Left kidney (tissue), 8 donors: ENCODE results near the gene ITK. TPM values are rescaled to one million over a fixed set of nuclear protein-coding genes. Genes with fewer than 3 reads are reported as not detected.

Experiments used
- DNase-seq: peaks from one replicate; pipeline ENCODE4 v3.0.0-alpha.2; 2013
- long read RNA-seq, 8 donors: transcript quantifications; one replicate each; lab custom pipeline, GENCODE V29; 2026
- polyA plus RNA-seq: library from polyadenylated mRNA; unstranded; fragments of 120-200 nt; gene quantifications from one replicate; pipeline ENCODE4 v1.2.1, GENCODE V29; 2013; ENCODE audit not compliant: insufficient read length

The ITK gene
- 0.23 TPM for polyA plus RNA-seq
- long read RNA-seq, donor 1, result 0 reads
- long read RNA-seq, donor 2, result 0 reads
- long read RNA-seq, donor 3, result 0 reads
- long read RNA-seq, donor 4, result 0 reads
- long read RNA-seq, donor 5, result 0 reads
- long read RNA-seq, donor 6, result 0 reads
- long read RNA-seq, donor 7, result 0 reads
- long read RNA-seq, donor 8, result 0 reads

DNA sequence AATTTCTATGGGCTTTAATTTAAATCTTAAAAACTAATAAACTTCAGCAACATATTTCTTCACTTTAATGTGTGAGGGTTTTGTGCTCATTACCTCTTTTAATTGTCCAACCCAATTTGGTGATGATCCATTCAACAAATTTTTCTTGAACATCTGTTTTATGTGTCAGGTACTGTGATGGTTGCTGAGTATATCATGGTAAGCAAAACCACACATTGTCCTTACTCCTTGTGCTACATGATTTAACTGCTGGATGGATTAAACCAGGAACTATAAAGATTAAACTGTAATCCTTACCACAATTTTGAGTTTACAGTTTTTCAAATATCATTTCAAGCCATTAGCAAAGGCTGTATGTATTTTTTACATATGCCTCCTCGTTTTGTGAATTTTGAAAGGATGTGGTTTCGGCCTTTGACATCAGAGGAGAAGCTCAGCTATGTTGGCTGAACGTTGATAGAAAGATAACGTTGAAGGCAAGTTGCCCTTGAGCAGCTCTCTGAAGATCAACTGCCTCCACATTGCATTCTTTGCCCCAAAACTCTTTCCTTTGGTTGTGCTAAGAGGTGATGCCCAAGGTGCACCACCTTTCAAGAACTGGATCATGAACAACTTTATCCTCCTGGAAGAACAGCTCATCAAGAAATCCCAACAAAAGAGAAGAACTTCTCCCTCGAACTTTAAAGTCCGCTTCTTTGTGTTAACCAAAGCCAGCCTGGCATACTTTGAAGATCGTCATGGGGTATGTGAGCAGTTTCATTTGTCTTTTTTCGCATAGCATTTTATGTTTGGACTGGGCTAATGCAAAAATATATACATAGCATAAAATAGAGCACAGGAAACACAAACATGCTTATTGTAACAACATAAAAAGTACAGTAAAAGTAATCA is at the start of gene ITK:
Gene ITK (plus strand): TSS at position 467 of the 891 bp plus-strand sequence. CDS start 138 bp downstream, at position 605.
- DNase-seq, result no peak

DNA sequence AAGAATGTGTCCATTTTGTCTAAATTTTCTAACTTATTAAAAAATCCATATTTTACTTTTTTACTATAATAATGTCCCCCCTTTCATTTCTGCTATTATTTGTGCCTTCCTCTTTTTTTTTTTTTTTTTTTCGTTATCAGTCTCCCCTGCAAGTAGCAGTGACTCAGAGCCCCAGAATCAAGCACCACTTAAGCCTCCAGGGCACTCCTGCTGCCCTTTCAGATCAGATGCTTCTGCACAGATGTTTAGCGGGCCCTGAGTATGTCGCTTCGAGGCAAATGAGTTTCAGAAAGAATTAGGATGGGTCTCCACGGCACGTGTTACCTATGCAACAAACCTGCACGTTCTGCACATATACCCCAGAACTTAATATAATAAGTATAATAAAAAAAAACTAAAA is 49.7 kb upstream of the ITK start:
- no peak for DNase-seq

DNA sequence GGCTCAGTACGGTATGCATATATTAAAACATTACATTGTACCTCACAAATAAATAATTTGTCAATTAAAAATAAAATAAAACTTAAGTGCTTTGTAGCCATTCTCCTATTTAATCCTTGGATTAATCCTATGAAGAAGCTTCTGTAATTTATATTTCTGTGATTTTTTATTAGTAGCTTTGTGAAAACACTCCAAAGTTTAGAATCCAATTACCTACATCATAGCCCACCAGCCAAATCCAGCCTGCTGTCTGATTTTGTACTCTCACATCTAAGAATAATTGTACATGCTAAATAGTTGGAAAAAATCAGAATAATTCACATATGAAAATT is 48.4 kb upstream of the ITK start:
- no peak for DNase-seq

DNA sequence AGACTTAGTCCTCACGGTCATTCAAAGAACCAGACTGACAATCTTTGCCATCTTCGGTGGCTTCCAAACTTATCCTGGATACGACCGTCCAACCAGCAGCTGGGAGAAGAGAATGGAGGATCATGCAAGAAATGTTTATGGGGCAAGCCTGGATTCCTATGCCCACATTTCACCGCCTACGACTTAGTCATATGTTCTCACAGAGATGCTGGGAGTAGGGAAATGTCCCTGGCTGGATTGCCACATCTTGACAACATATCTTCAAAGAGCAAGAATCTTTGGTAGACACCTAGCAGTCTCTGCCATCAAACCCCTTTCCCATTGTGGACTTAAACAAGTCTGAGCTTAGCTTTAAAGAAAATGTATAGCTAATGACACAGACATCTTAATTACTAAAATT is 42.9 kb upstream of the ITK start:
- DNase-seq, result no peak

DNA sequence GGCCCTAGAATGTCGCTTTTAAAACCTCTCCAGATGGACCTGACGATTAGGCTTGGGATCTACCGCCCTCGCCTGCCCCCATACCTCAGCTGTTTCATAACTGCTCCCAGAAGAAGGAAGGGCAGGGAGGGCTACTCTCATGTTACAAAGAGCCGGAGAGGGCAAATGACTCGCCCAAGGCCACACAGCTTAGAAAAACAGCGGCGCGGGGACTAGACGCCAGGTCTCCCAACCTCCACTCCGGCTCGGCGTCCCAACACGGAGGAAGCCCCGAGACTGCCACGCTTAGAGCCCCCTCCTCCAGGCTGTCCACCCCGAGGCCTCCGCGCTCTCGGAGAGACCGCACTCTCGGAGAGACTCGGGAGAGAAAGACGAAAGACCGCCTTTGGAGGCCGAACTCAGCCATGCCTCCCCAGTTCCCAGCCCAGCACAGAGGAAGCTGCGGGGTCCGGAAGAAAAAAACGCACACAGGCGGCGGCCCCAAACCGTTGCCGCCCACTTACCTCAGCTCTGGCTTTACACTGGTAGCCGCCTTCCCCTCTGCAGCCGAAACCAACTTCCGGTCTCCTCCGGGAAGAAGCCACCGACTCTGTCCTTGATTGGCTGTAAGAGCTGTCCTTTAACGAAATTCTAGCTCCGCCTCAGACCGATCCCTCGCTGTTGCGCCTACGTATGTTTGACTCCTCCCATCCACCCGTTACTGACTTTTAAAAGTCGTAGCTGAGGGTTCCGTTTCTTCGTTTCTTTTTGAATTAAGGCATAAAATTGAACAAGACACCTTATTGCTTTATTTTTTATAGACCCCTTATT is 38.1 kb upstream of the ITK start, which contains the start of gene MED7:
Gene MED7 (minus strand): TSS at position 549 of the 810 bp plus-strand sequence. CDS start 3,434 bp downstream, outside the sequence.
- DNase-seq, result peak; percentile 99

DNA sequence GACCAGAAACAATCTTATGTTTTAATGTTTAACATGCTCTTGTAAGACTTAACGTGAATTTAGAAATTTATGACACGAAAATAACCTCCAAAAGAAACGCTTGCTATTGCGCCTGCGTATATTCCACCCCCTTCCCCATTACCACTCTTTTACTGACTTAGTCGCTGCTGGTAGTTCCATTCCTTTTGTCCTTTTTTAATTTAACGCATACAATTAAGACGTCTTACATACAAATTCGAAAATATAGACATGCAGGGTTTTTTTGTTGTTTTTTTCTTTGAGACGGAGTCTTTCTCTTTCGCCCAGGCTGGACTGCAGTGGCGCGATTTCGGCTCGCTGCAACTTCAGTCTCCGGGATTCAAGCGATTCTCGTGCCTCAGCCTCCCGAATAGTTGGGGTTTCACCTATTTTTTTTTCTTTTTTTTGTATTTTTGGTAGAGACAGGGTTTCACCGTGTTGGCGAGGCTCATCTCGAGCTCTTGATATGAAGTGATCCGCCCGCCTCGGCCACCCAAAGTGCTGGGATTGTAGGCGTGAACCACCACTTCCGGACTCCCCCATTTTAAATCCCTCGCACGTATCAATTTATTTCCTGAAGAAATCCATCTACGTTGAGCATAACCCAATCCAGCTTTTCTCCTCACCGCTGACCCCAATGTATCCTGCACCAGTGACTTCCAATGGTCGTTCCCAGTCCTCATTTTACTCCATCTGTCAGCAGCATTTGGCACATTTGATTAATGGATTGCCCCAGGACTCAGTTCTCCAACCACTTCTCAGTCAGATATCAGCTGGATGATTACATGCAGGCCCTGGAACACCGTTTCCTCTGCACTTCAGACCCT is 37.3 kb upstream of the ITK start:
- no peak for DNase-seq

DNA sequence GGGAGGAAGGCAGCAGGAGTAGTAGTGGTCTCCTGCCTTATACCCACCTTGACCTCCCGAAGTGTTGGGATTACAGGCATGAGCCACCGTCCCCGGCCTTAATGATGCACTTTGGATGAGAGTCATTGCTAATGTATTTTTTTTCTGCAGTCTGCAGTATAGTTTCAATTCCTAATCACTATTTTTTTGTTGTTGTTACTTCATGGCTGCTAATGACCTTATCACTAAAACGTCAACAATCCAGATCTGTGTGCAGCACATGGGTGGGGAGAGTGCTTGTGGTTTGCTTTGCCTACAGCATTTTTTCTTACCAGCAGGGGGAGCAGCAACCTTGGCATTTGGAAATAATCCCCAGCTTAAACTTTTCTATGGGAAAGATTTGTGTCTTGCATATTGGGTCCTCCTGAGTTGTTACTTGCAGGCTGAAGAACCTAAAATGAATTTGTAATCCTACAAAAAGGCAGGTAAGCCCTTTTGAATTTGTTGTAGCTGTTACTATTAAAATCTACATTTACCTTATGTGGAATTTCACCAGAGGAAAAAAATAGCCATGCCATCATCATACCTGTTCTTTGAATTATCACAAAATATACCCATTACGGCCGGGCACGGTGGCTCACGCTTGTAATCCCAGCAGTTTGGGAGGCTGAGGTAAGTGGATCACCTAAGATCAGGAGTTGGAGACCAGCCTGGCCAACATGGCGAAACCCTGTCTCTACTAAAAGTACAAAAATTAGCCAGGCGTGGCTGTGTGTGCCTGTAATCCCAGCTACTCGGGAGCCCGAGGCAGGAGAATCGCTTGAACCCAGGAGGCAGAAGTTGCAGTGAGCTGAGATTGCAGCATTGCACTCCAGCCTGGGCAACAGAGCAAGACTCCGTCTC is 31.7 kb upstream of the ITK start:
- DNase-seq, result peak; percentile 79

DNA sequence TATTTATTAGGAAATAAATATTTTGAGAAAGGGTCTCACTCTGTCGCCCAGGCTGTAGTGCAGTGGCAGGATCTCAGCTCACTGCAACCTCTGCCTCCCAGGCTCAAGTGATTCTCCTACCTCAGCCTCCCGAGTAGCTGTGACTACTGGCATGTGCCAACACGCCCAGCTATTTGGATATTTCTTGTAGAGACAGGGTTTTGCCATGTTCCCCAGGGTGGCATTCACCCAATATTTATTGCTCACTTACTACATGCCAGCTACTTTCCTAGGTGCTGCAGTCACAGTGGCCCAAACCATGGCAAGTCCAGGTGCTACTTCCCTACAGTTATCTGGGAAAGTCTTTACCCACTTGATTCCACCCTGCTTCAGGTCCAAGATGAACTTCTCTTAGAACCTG is 29.6 kb upstream of the ITK start:
- DNase-seq, result no peak

DNA sequence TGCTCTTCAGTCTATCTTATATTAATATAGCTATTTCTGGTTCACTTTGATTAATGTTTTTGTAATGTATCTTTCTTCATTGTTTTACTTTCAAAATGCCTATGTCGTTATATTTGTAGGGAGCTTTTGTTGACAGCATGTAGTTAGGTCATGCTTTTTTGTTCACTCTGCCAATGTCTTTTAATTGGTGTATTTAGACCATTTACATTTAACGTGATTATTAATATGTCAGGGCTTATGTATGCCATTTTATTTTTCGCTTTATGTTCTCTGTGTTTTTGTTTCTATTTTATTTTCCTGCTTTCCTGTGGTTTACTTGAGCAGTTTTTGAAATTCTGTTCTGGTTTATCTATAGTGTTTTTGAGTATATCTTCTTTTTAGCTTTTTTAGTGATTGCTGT is 25.3 kb upstream of the ITK start:
- no peak for DNase-seq

DNA sequence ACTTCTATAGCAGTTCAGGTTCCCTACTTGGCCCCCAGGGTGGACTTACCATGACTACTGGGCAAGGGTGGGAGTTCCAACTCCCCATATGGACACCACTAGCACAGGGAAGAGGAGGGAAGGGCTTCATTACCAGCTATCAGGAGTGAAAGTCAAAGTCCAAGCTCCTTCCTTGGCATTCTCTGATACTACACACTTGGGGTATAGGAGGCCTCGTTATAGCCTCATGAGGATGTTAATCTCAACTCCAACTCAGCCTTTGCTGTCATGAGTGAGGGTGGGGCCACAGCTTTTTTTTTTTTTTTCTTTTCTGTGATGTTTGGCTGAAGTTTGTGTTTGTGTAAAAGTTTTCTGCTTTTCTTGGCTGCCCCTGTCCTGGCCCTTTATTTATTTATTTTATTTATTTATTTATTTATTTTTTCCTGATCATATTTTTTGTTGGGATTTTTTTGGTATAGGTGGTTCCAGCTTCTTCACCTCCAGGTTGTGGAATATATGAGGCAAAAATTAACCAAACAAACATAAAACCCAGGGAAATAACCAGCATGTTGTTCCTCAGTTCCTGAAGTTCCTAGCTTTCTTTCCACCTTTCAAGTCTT is 23.2 kb upstream of the ITK start:
- no peak for DNase-seq

DNA sequence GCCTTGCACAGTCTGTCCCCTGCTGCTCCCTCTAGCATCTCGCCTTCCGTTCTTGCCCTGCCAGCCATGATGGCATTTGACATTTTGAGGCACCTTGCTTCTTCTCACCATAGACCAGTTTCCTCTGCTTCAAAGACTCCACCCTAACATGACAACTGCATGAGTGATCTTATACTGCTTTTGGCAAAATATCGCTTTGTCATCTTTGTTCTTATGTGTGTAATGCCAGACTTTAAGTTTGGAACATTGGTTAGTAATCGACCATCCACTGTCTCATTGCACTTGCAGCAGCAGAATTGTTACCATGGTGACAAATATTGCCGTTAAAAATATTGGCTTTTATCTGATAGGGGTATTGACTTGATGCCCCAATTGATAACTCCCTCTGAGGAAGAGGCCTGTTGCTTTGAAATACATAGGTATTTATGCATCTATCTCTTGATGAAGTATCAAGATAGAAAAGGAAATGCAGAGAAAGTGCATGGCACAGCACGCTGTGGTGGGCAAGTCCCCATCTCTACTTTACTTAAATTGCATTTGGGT is 21.4 kb upstream of the ITK start:
- DNase-seq, result no peak

DNA sequence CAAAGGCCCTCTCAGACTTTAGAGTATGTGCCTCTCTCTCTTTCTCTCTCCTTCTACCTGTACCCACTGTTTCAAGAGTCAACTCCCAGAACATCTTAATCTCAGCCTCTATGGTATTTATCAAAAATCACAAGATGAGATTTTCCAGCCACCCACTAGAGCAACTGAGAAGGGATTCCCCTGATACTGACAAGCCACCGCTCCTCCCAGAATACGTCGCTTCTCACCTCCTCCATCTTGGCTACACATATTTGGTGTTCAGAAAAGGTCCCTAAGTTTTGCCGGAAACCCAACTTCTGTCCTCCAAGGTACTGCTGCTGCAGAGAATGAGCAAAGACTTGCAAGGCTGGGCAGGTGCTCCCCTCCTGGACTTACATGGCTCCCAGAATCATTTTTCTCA is 20.6 kb upstream of the ITK start:
- DNase-seq, result no peak

DNA sequence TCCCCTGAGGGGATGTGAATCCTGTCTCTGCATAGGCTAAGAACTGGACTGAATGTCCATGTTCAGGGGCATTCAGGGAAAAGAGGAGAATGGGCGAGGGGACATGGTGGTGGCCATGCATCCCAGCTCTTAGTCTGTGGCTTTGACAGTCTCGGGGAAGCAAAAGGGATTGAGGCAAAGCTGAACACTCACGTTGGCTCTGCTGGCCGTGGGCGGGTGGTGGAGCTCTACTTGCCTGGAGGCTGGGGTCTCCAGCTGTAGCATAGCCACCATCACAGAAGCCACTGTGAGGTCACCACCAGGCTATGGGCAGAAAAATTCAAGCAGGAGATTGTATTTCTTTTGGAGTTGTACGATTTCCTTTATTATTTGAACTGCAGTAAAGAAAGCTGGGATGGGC is 18.6 kb upstream of the ITK start:
- no peak for DNase-seq

DNA sequence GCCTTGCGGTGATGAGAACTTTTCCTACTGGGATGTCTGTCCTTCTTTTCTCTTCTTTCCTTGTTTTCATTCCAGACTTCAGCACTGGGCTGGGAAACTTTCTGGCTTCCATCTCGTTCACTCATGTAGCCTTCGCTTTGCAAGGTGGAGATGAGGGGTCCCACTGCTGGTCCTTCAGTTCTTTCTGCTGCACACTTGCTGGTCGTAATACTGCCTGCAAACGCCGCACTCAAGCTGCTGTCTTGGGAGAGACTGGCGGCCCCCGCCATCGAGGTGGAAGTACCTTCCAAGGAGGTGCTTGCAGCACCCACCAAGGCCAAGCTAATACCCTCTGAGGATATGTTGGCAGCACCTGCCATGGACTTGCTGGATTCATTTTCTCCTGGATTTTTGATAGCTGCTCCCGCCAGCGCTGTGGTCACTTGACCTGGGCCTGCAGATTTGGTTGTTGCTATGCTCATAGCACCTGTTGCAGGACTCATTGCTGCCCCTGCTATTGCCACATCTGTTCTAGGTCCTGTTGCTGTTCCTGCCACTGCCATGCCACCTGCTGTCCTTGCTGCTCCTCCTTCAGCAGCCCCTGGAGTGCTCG is 17.6 kb upstream of the ITK start:
- no peak for DNase-seq

DNA sequence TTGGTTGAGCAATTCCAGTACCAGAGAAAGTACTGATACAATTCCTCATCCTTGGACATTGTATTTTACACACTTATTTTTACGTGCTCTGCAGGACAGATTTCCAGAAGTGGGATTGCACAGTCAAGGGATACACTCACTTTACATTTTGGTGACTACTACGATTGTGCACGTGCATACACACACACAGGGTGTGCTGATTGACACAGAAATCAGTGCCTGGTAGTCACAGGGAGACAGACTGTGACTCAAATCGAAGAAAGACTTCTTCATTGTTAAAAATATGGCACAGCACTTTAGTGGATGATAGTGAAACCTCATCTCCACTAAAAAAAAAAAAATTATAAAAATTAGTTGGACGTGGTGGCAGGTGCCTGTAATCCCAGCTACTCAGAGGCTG is 16.1 kb upstream of the ITK start:
- DNase-seq, result no peak

DNA sequence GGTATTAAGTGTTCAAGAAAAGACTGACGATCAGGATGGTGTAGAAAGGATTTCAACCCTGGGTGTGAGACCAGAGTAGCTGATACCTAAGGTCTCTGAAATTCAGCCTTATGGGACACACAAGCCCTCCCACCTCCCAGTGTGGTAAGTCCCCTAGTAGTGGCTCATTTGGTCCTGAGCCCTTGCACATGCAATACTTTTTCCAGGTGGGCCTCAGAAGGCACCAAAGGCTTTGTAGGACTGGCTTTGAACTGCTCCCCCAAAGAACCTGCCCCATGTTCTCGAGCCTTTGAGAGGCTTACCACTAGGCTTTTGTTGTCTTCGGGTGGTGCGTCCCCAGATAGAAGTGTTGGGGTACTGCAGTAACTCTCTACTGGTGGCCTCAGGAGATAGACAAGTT is 15.4 kb upstream of the ITK start:
- DNase-seq, result no peak

DNA sequence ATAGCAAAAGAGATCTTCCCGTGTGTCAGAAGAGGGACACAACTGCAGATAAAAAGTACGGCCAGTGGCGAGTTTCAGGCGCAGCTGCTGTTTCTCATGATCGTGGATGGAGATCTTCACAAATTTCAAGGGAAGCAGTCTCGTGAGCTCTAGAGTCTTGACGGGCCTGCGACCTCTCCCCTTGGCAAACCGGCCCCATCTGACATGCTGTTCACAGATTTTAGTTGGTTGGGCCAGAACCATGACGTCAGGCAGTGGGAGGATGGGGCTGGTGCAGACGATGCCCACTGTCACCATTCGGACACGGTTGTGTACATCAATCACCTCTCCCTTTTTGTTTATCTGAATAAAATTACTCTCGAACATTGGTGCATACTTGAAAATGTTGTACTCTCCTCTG is 15.0 kb upstream of the ITK start:
- no peak for DNase-seq

DNA sequence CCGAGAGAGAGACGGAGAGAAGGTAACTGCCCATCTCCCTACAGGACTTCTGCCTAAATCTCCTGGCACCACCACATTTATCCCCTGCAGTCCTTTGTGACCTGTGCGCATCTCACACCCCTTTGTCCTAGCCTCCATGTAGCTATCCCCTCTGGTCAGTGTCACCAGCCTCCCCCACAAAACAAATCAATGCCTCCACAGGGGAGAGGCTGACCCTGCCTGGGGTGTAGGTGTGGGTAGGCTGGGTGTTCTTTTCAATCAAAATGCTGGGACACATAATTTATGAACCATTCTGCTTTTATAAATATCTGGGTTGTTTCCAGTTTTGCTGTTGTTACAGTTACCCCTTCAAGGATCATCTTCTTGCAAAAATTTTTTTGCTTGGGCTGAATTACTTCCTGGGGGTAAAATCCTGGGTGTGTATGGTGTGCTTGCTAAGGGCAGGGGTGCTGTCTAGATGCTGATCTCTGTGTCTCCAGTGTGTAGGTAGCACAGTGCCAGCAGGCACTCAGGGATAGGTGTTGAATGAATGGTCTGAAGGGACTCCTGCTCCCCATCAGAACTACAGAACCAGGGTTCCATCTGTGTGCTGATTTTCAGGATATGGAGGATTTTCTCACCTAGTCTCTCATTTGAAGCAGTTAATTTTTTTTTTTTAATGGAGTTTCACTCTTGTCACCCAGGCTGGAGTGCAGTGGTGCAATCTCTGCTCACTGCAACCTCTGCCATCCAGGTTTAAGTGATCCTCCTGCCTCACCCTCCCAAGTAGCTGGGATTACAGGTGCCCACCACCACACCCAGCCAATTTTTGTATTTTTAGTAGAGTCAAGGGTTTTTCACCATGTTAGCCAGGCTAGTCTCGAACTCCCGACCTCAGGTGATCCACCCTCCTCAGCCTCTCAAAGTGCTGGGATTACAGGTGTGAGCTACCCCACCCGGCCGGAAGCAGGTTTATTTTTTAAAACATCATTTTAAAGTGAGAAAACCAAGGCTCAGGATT is 14.1 kb upstream of the ITK start, which contains the start of gene GARIN3:
Gene GARIN3 (minus strand): TSS at position 51 of the 1,000 bp plus-strand sequence. CDS start 96 bp downstream, outside the sequence.
- DNase-seq, result no peak
